Renal cortical epithelial cell (primary cell): ENCODE measurements around the gene ZMAT2. TPM values are rescaled to one million over a fixed set of nuclear protein-coding genes. Genes with fewer than 3 reads are reported as not detected.
A peak's percentile ranks its signal among the peaks of the same experiment; 100 is the strongest.
"Not testable (repeated sequence)": the region's sequence is repeated elsewhere in the genome, so short reads cannot be mapped to it uniquely, and the experiment has no call there.

Experiments used
- DNase-seq: peaks from one replicate; pipeline ENCODE4 v3.0.0-alpha.2; 2011; ENCODE audit warnings: low read depth
- total RNA-seq: library from RNA; depleted of rRNA; stranded (reverse); fragments of >200 nt; gene quantifications from 2 replicates; pipeline ENCODE4 v1.2.3, GENCODE V29; 2014

Gene ZMAT2, protein sequence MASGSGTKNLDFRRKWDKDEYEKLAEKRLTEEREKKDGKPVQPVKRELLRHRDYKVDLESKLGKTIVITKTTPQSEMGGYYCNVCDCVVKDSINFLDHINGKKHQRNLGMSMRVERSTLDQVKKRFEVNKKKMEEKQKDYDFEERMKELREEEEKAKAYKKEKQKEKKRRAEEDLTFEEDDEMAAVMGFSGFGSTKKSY
- total RNA-seq, result 61.0 and 63.1 TPM in 2 replicates

- peak; percentile 100 for DNase-seq
These were observed at the start of gene ZMAT2 for GRCh38 chr5:140700177-140701144. Gene ZMAT2, plus strand, starts transcription at chr5:140700447. Its CDS starts 14 bp downstream, at chr5:140700461.

DNA sequence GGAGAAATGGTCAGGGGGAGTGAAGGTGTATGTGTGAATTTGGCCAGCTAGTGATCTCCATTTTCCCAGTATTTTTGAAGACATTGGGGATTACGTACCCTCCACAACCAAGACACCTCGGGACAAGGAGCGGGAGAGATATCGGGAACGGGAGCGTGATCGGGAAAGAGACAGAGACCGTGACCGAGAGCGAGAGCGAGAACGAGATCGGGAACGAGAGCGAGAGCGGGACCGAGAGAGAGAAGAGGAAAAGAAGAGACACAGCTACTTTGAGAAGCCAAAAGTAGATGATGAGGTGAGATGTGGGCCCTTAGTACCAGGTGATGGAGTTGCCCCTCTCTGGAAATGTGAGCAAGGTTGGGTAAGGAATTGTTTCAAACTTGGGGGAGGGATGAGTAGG, 41.4 kb upstream of the ZMAT2 start:
- no peak for DNase-seq

- DNase-seq, result not testable (repeated sequence)
These were observed 39.9 kb upstream of the ZMAT2 start for GRCh38 chr5:140660371-140660770.

GRCh38 chr5:140664030-140664358, 36.3 kb upstream of the ZMAT2 start:
- DNase-seq, result no peak

DNA sequence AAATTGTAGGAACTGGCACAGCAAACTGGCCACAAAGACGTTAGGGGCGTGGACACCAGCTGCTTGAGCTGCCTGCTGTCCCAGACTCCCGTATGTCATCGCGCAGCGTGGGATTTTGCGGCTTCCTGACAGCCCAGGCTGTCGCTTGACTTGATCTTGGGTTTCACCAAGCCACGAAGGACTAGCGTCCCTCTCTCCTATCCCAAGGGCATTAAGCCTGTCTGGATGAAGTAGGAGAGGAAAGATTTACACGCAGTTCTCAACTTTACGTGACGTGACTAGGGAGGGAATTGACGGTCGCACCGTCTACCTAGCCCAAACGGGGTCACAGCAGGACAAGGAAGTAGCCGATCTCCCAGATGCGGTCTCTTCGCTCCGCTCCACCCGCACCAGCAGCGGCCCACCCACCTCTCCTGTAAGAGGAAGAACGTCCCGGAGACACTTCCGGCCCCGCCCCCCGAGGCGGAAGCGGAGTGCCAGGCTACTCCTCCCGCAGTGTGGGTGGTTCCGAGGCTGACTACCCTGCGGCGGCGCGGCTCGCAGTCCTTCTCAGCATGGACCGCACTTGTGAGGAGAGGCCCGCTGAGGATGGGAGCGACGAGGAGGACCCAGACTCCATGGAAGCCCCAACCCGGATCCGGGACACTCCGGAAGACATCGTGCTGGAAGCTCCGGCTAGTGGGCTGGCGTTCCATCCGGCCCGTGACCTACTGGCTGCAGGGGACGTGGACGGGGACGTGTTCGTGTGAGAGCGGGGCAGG, 35.7 kb upstream of the ZMAT2 start, which contains the start of gene WDR55:
Gene WDR55 (plus strand): TSS at position 546 of the 761 bp plus-strand sequence. CDS start 9 bp downstream, at position 555.
- DNase-seq, result peak; percentile 86

- not testable (repeated sequence) for DNase-seq
These were observed 29.2 kb upstream of the ZMAT2 start for GRCh38 chr5:140671035-140671434.

DNA sequence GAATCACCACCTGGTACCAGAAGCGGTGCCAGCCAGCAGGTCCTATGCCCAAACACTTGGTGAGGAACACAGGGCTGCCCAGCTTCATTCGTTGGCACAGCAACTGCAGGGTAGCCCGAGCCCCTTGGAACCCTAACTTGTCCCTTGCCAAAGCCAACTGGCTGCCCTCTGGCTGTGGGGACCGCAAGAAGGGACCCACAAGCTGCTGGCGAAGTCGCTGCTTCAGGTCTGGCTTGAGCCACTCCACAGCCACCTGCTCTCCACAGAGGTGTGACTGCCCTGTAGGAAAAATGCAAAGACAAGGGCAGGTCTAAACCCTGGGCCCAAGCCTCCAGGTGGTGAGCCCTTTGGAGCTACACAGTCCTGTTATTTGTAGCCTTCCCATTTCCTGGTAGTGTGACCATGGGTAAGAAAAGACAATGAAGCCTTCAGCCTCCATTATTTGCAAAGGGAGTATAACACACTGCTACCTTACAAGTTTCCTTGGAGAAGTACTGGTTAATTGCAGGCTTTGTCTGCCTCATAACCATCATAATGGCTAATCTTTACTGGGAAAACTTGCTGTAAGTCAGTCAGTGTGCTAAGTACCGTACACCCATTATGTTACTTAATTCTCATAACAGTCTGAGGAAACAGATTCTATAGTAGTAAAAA, 28.6 kb upstream of the ZMAT2 start:
- DNase-seq, result no peak

- no peak for DNase-seq
These were observed 27.6 kb upstream of the ZMAT2 start for GRCh38 chr5:140672455-140673186.

- no peak for DNase-seq
These were observed 26.9 kb upstream of the ZMAT2 start, which contains the start of gene DND1 for GRCh38 chr5:140673187-140673976. Gene DND1, minus strand, starts transcription at chr5:140673576. Its CDS starts 34 bp downstream, at chr5:140673542.

GRCh38 chr5:140674211-140674610, 26.0 kb upstream of the ZMAT2 start:
- DNase-seq, result no peak

DNA sequence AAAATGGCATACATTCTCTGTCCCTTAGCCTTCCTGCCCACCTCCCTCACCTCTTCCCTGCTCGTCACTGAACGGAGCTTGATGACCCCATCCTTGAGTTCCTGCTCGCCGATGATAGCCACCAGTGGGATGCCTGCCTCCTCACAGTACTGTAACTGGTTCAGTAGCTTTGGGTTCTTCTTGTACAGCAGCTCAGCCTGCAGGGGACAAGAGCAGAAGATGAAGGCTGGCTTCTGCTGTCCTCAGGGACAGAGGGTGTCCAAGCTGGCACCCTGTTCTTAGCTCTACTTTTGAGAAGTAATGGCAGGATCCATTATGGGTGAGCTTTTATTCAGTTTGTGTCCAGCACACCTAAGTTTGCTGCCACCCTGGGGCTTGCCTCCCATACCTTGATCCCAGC, 25.6 kb upstream of the ZMAT2 start:
- no peak for DNase-seq

- DNase-seq, result no peak
These were observed 22.3 kb upstream of the ZMAT2 start for GRCh38 chr5:140677947-140678346.

- DNase-seq, result no peak
These were observed 21.3 kb upstream of the ZMAT2 start for GRCh38 chr5:140678993-140679392.

- peak; percentile 2 for DNase-seq
These were observed 9.8 kb upstream of the ZMAT2 start for GRCh38 chr5:140690376-140690932.

GRCh38 chr5:140690941-140691924, 9.0 kb upstream of the ZMAT2 start, which contains the start of the genes HARS1 and HARS2:
Gene HARS1, minus strand, starts transcription at chr5:140691370. Its CDS starts 66 bp downstream, at chr5:140691304.
Gene HARS2, plus strand, starts transcription at chr5:140691455. Its CDS starts 194 bp downstream, at chr5:140691649.
- DNase-seq, result peak; percentile 95

DNA sequence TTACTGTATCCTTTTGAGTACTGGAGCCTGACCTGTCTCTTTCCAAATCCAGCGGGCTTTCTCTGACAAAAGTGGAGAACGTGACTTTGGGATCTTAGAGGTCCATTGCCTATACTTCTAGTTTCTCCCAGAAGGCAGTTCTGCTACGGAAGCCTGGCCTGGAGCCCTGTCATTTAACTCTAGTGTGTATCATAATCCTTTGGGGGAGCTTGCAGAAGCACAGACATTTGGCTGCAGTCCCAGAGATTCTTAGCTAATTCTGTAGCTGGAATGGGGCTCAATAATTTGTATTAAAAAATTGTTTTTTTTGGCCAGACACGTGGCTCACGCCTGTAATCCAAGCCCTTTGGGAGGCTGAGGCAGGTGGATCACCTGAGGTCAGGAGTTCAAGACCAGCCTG, 6.0 kb upstream of the ZMAT2 start:
- DNase-seq, result no peak

DNA sequence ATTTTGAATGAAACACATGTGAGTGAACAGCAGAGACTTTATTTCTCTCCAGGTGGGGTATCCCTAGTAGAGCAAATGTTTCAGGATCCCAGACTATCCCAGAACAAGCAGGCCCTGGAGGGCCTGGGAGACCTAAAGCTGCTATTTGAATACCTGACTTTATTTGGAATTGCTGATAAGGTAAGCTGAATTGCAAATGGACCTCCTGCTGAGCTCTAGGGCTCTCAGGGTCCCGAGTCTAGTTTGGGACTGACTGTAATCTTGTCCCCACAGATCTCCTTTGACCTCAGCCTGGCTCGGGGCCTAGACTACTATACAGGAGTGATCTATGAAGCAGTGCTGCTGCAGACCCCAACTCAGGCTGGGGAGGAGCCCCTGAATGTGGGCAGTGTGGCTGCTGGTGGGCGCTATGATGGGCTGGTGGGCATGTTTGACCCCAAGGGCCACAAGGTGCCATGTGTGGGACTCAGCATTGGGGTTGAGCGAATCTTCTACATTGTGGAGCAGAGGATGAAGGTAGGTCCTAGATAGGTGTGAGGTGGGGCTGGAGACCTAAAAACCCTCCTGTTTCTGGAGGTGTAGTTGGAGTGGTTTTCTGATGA, 3.3 kb upstream of the ZMAT2 start:
- no peak for DNase-seq

DNA sequence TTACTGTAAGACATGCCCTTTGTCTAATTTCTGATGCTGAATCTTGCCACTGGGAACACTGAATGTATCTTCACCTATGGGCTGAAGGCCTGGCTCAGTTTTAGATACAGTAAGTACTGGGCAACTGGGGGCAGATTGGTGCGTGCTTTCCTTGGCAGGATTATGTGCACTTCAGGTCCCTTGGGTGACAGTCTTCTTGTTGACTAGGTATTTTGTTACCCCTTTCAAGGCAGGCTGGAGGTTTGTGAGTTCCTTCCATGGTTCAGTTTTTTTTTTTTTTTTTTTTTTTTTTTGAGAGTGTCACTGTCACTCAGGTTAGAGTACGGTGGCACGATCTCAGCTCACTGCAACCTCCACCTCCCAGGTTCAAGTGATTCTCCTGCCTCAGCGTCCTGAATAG, 7.6 kb downstream of the ZMAT2 start:
- no peak for DNase-seq
